HepG2 (cell line): ENCODE measurements around the gene LIME1. TPM values are rescaled to one million over a fixed set of nuclear protein-coding genes. Genes with fewer than 3 reads are reported as not detected.

ENCODE experiments used
- ARID3A ChIP-seq: IDR thresholded peaks from 2 replicates; pipeline ENCODE4 v1.6.1; 2012; ENCODE audit warnings: low read depth, low read length, improper control_type of control experiment
- JARID2 ChIP-seq: sonication (generic); formaldehyde crosslinking; IDR thresholded peaks from 2 replicates; pipeline ENCODE4 v1.8.1; 2023; ENCODE audit warnings: missing genetic modification reagents, inconsistent platforms; ENCODE audit not compliant: insufficient replicate concordance
- JDP2 ChIP-seq: sonication (generic); formaldehyde crosslinking; IDR thresholded peaks from 2 replicates; pipeline ENCODE4 v1.8.1; 2022; ENCODE audit warnings: missing genetic modification reagents, borderline replicate concordance
- JUNB ChIP-seq: sonication (generic); formaldehyde crosslinking; IDR thresholded peaks from 2 replicates; pipeline ENCODE4 v1.8.0; 2022; ENCODE audit warnings: missing genetic modification reagents, mild to moderate bottlenecking, borderline replicate concordance
- MBNL3 ChIP-seq: fragments of 250-450 bp; sonication (Bioruptor Pico); conservative IDR thresholded peaks from 2 replicates; pipeline ENCODE4 v1.8.0; 2022; ENCODE audit warnings: mild to moderate bottlenecking, inconsistent platforms
- NFKBIZ ChIP-seq: IDR thresholded peaks from 2 replicates; pipeline ENCODE4 v1.6.1; 2018; ENCODE audit warnings: missing genetic modification reagents, missing compliant biosample characterization
- PBX3 ChIP-seq: sonication (generic); formaldehyde crosslinking; IDR thresholded peaks from 2 replicates; pipeline ENCODE4 v1.8.1; 2023; ENCODE audit warnings: missing genetic modification reagents, inconsistent platforms, borderline replicate concordance
- RAD21 ChIP-seq: fragments of 450-650 bp; formaldehyde crosslinking; IDR thresholded peaks from 2 replicates; pipeline ENCODE4 v1.5.0; 2020; ENCODE audit warnings: mild to moderate bottlenecking
- SPEN ChIP-seq: sonication (generic); formaldehyde crosslinking; IDR thresholded peaks from 2 replicates; pipeline ENCODE4 v1.5.1; 2020; ENCODE audit warnings: low read depth, mild to moderate bottlenecking, missing genetic modification reagents
- YEATS2 ChIP-seq: sonication (generic); formaldehyde crosslinking; IDR thresholded peaks from 2 replicates; pipeline ENCODE4 v1.4.0; 2020; ENCODE audit warnings: missing genetic modification reagents, borderline replicate concordance
- ZNF326 ChIP-seq: sonication (generic); formaldehyde crosslinking; IDR thresholded peaks from 2 replicates; pipeline ENCODE4 v1.4.0; 2020; ENCODE audit warnings: missing genetic modification reagents, borderline replicate concordance
- ZNF33B ChIP-seq: sonication (generic); formaldehyde crosslinking; IDR thresholded peaks from 2 replicates; pipeline ENCODE4 v1.5.1; 2020; ENCODE audit warnings: mild to moderate bottlenecking, missing genetic modification reagents
- ZNF720 ChIP-seq: sonication (generic); formaldehyde crosslinking; IDR thresholded peaks from 2 replicates; pipeline ENCODE4 v1.4.0; 2020; ENCODE audit warnings: missing genetic modification reagents
- ZNF724P ChIP-seq: sonication (generic); formaldehyde crosslinking; IDR thresholded peaks from 2 replicates; pipeline ENCODE4 v1.8.0; 2022; ENCODE audit warnings: missing genetic modification reagents, borderline replicate concordance
- ZXDC ChIP-seq: sonication (generic); formaldehyde crosslinking; IDR thresholded peaks from 2 replicates; pipeline ENCODE4 v1.5.0; 2020; ENCODE audit warnings: mild to moderate bottlenecking, missing genetic modification reagents
- polyA plus RNA-seq, 8 experiments: library from polyadenylated mRNA; depleted of rRNA in 3 of 8; stranded (reverse) in 7 of 8; unstranded in 1 of 8; fragments of >200 nt; fragmentation: Illumina TruSeq in 4 of 8; extraction: Trizol in 4 of 8; gene quantifications; 2 replicates each; pipeline versions ENCODE4 v1.2.1 to v1.2.3, GENCODE V29; 2011 to 2016; ENCODE audit warnings: low read depth in 4 of 8, missing spikeins in 1 of 8, mixed read lengths in 1 of 8; ENCODE audit not compliant: insufficient read depth in 1 of 8
- total RNA-seq, 5 experiments: library from RNA; depleted of rRNA; stranded (reverse); fragments of >200 nt; fragmentation: Illumina TruSeq; extraction: Trizol; gene quantifications; 2 replicates each; pipeline ENCODE4 v1.2.3, GENCODE V29; 2016; ENCODE audit warnings: low read depth in 1 of 5
- TF ChIP-seq, protein P1 (sequence below): sonication (generic); formaldehyde crosslinking; IDR thresholded peaks from 2 replicates; pipeline ENCODE4 v1.4.0; 2020; ENCODE audit warnings: missing genetic modification reagents
- TF ChIP-seq, protein P2 (sequence below): sonication (generic); IDR thresholded peaks from 2 replicates; pipeline ENCODE4 v1.6.1; 2016; ENCODE audit warnings: low read depth, borderline replicate concordance

Gene LIME1
- total and polyA plus RNA-seq, 2 of the 13 experiments (the other 11 are each of a cell fraction or from before 2014, with no cell fraction given) = 13.0 to 61.5 TPM

GRCh38 chr20:63739130-63740069, 2.9 kb downstream of the LIME1 start, which contains the start of gene SLC2A4RG (continued):
- TF ChIP-seq, protein P1, sequence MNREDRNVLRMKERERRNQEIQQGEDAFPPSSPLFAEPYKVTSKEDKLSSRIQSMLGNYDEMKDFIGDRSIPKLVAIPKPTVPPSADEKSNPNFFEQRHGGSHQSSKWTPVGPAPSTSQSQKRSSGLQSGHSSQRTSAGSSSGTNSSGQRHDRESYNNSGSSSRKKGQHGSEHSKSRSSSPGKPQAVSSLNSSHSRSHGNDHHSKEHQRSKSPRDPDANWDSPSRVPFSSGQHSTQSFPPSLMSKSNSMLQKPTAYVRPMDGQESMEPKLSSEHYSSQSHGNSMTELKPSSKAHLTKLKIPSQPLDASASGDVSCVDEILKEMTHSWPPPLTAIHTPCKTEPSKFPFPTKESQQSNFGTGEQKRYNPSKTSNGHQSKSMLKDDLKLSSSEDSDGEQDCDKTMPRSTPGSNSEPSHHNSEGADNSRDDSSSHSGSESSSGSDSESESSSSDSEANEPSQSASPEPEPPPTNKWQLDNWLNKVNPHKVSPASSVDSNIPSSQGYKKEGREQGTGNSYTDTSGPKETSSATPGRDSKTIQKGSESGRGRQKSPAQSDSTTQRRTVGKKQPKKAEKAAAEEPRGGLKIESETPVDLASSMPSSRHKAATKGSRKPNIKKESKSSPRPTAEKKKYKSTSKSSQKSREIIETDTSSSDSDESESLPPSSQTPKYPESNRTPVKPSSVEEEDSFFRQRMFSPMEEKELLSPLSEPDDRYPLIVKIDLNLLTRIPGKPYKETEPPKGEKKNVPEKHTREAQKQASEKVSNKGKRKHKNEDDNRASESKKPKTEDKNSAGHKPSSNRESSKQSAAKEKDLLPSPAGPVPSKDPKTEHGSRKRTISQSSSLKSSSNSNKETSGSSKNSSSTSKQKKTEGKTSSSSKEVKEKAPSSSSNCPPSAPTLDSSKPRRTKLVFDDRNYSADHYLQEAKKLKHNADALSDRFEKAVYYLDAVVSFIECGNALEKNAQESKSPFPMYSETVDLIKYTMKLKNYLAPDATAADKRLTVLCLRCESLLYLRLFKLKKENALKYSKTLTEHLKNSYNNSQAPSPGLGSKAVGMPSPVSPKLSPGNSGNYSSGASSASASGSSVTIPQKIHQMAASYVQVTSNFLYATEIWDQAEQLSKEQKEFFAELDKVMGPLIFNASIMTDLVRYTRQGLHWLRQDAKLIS (CRISPR knock-in tag) = peak; percentile 92
- TF ChIP-seq MBNL3 (no peak), ZNF33B (peak; percentile 93; the same call in 1 of the 2 replicates), PBX3 (peak; percentile 80), ARID3A (no peak), ZNF720 (CRISPR knock-in tag) (0 out of 2 replicates have a peak, but pooled peaks have one; percentile 30), ZXDC (CRISPR knock-in tag) (peak; percentile 92), ZNF326 (CRISPR knock-in tag) (no peak), JUNB (CRISPR knock-in tag) (no peak), JARID2 (CRISPR knock-in tag) (peak; percentile 84), SPEN (CRISPR knock-in tag) (peak; percentile 83), RAD21 (CRISPR knock-in tag) (peak; percentile 76), YEATS2 (CRISPR knock-in tag) (peak; percentile 49; the same call in 1 of the 2 replicates), JDP2 (peak; percentile 80; the same call in 1 of the 2 replicates), ZNF724P (CRISPR knock-in tag) (no peak), NFKBIZ (CRISPR knock-in tag) (peak; percentile 87; the same call in 1 of the 2 replicates)
- TF ChIP-seq, protein P2, sequence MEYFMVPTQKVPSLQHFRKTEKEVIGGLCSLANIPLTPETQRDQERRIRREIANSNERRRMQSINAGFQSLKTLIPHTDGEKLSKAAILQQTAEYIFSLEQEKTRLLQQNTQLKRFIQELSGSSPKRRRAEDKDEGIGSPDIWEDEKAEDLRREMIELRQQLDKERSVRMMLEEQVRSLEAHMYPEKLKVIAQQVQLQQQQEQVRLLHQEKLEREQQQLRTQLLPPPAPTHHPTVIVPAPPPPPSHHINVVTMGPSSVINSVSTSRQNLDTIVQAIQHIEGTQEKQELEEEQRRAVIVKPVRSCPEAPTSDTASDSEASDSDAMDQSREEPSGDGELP = no peak; the same call in 1 of the 2 replicates
